Measurements from ENCODE around the gene NSF.

GRCh38 chr17:46765453-46765852 is 175.0 kb downstream of the NSF start:
- no peak for TF ChIP-seq CTCF (IDR thresholded peaks at IDR 0.05; ENCODE audit: insufficient read depth, low read length)
- TF ChIP-seq POLR2AphosphoS5 (IDR thresholded peaks at IDR 0.05; ENCODE audit: low read depth): no peak

Data from HL-60 (cell line).